Peyer's patch (tissue), 4 donors: ENCODE measurements around the gene MAPK8IP2. TPM values are rescaled to one million over a fixed set of nuclear protein-coding genes. Genes with fewer than 3 reads are reported as not detected.

ENCODE experiments used
- DNase-seq, 3 donors: peaks; one replicate each; pipeline ENCODE4 v3.0.0-alpha.2; 2017 to 2019
- H3K27ac ChIP-seq, 4 donors: fragments of 200-600 bp; sonication (generic); one replicate each; pipeline ENCODE4 v1.5.1; 2016 to 2019
- H3K27me3 ChIP-seq, 2 donors: fragments of 200-600 bp; sonication (generic); one replicate each; pipeline ENCODE4 v1.5.1; 2019
- H3K36me3 ChIP-seq, 3 donors: fragments of 200-600 bp; sonication (generic); one replicate each; pipeline ENCODE4 v1.5.1; 2016 to 2019
- H3K4me1 ChIP-seq, 4 donors: fragments of 200-600 bp; sonication (generic); one replicate each; pipeline ENCODE4 v1.5.1; 2016 to 2019
- H3K4me3 ChIP-seq, 4 donors: fragments of 200-600 bp; sonication (generic); 1 replicate in 3 of 4; 2 replicates in 1 of 4; pipeline ENCODE4 v1.5.1; 2016 to 2019; ENCODE audit warnings: mild to moderate bottlenecking in 1 of 4
- H3K9me3 ChIP-seq, 4 donors: fragments of 200-600 bp; sonication (generic); one replicate each; pipeline ENCODE4 v1.5.1; 2016 to 2019; ENCODE audit warnings: mild to moderate bottlenecking in 1 of 4
- POLR2A ChIP-seq, 2 donors: fragments of 450-650 bp; IDR thresholded peaks; one replicate each; pipeline ENCODE4 v1.5.1; 2017; ENCODE audit warnings: antibody characterized with exemption in 2 of 2, mild to moderate bottlenecking in 2 of 2, moderate library complexity in 2 of 2
- total RNA-seq, 4 donors: library from RNA; depleted of rRNA; stranded (reverse); fragments of >200 nt; gene quantifications; one replicate each; pipeline ENCODE4 v1.1.0, GENCODE V29; 2016
- TF ChIP-seq, protein P1 (sequence below), 6 experiments: fragments of 450-650 bp in 4 of 6; fragments of 200-600 bp in 2 of 6; sonication (generic) in 1 of 6; IDR thresholded peaks; one replicate each; pipeline ENCODE4 v1.5.1; 2017 to 2019; ENCODE audit warnings: antibody characterized with exemption in 6 of 6, mild to moderate bottlenecking in 3 of 6, moderate library complexity in 1 of 6

The MAPK8IP2 gene
- total RNA-seq, 4 donors from 2014 or later: 0.66 to 1.2 (median 0.83) TPM; not detected in 1

DNA sequence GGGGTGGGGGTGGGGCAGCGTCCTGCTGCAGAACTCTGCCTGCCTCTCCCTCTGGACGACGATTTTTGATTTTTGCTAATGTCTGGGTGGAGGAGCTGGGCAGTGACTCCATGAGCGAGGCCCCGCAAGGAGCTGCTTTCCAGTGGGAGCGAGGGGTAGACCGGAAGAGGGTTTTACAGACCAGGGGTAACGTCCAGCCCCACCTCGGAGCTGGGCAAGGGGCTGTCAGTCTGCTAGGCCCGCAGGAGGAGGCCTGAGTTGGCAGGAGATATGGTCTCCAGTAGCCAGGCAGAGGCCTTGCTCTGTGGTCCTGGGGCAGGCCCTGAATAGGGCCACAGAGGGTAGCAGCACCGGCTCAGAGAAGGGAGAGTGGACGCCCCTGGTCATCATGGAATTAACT lies 9.0 kb downstream of the MAPK8IP2 start:
- no peak for TF ChIP-seq POLR2A (IDR thresholded peaks at IDR 0.05)
- TF ChIP-seq, protein P1, sequence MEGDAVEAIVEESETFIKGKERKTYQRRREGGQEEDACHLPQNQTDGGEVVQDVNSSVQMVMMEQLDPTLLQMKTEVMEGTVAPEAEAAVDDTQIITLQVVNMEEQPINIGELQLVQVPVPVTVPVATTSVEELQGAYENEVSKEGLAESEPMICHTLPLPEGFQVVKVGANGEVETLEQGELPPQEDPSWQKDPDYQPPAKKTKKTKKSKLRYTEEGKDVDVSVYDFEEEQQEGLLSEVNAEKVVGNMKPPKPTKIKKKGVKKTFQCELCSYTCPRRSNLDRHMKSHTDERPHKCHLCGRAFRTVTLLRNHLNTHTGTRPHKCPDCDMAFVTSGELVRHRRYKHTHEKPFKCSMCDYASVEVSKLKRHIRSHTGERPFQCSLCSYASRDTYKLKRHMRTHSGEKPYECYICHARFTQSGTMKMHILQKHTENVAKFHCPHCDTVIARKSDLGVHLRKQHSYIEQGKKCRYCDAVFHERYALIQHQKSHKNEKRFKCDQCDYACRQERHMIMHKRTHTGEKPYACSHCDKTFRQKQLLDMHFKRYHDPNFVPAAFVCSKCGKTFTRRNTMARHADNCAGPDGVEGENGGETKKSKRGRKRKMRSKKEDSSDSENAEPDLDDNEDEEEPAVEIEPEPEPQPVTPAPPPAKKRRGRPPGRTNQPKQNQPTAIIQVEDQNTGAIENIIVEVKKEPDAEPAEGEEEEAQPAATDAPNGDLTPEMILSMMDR (IDR thresholded peaks at IDR 0.05): no peak
- DNase-seq: no peak
- Histone ChIP-seq H3K27me3 (no peaks in the 10 kb centered on the region), H3K4me1 (peaks cover 0 to 19% (median 2%) of the 10 kb centered on the region in 4 donors), H3K27ac (no peak overlapping the region), H3K36me3 (no peaks in the 10 kb centered on the region), H3K9me3 (no peaks in the 10 kb centered on the region), H3K4me3 (no peak overlapping the region)

DNA sequence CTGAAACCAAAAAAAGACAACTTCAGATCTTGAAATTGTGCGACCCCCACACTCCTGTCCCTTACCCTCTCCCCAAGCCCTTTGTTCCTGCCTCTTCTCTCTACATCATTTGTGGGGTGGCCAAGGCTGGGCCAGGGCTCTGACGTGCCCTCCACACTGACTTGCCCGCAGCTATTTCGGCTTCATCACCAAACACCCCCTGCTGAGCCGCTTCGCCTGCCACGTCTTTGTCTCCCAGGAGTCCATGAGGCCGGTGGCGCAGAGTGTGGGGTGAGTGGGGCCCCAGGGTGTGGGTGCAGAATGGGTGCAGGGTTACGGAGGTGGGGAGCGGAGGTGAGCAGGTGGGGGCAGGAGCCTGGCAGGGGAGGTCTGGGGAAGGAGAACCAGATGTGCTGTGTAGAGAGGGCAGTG lies 9.5 kb downstream of the MAPK8IP2 start:
- no peak for TF ChIP-seq POLR2A (IDR thresholded peaks at IDR 0.05)
- TF ChIP-seq, protein P1 (IDR thresholded peaks at IDR 0.05): no peak
- no peaks in the 10 kb centered on the region for H3K27me3 ChIP-seq

GRCh38 chr22:50610581-50610980 lies 10.0 kb downstream of the MAPK8IP2 start:
- peaks cover 0 to 19% (median 2%) of the 10 kb centered on the region in 4 donors for H3K4me1 ChIP-seq
- no peaks in the 10 kb centered on the region for H3K27me3 ChIP-seq
- H3K36me3 ChIP-seq: no peaks in the 10 kb centered on the region
- no peak for DNase-seq
- no peak overlapping the region for H3K27ac ChIP-seq
- no peak overlapping the region for H3K4me3 ChIP-seq
- H3K9me3 ChIP-seq: no peaks in the 10 kb centered on the region
- TF ChIP-seq POLR2A (IDR thresholded peaks at IDR 0.05): no peak
- TF ChIP-seq, protein P1 (IDR thresholded peaks at IDR 0.05): no peak

More for the DNA sequence above, 9.5 kb downstream of the MAPK8IP2 start:
- H3K36me3 ChIP-seq: no peaks in the 10 kb centered on the region
- no peak overlapping the region for H3K27ac ChIP-seq
- DNase-seq: no peak
- H3K9me3 ChIP-seq: no peaks in the 10 kb centered on the region
- H3K4me1 ChIP-seq: peaks cover 0 to 19% (median 2%) of the 10 kb centered on the region in 4 donors
- H3K4me3 ChIP-seq: no peak overlapping the region

DNA sequence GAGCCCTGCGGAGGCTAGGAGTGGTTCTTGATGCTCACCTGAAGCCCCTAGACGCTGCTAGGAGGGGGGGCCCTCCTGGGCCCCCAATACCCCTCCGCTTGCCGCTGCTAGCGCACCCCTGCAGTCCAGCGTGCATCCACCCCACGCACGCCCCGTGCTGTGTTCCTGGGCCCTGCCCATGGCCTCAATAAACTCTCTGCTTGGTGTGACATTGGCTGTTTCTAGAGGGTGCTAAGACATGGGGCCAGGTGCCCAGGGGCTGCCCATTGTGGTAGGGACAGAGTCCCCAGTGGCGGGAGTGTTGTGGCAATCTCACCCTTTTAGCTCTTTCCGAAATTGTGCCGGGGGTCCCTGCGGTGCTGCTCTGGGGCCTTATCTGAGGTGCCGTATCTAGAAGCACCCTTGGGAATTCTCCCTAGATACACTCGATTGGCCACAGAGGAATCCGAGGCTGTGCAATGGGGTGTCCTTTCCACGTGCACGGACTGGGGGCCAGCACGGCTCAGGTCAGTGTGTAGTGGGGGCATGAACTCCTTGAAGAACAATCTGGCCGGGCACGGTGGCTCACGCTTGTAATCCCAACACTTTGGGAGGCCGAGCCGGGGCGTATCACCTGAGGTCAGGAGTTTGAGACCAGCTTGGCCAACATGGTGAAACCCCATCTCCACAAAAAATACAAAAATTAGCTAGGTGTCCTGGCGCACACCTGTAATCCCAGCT lies 10.9 kb downstream of the MAPK8IP2 start:
- H3K36me3 ChIP-seq: no peaks in the 10 kb centered on the region
- peaks cover 0 to 19% (median 2%) of the 10 kb centered on the region in 4 donors for H3K4me1 ChIP-seq
- H3K4me3 ChIP-seq: no peak overlapping the region
- H3K27ac ChIP-seq: no peak overlapping the region
- H3K27me3 ChIP-seq: no peaks in the 10 kb centered on the region
- peak in 1 of 3 donors; percentile 42 for DNase-seq
- TF ChIP-seq, protein P1 (IDR thresholded peaks at IDR 0.05): no peak
- H3K9me3 ChIP-seq: no peaks in the 10 kb centered on the region

- TF ChIP-seq, protein P1 (IDR thresholded peaks at IDR 0.05): no peak
- no peak for TF ChIP-seq POLR2A (IDR thresholded peaks at IDR 0.05)
- no peak for DNase-seq
- Histone ChIP-seq H3K36me3 (no peaks in the 10 kb centered on the region), H3K9me3 (no peaks in the 10 kb centered on the region), H3K4me1 (peaks cover 0 to 19% (median 2%) of the 10 kb centered on the region in 4 donors), H3K4me3 (no peak overlapping the region), H3K27me3 (no peaks in the 10 kb centered on the region), H3K27ac (no peak overlapping the region)
Measured at GRCh38 chr22:50612168-50612527, 11.6 kb downstream of the MAPK8IP2 start.
